A549 treated with AZD9567 at 1 μM for 4 hours (cell line): Measurements from ENCODE around the gene ISCA1. TPM values are rescaled to one million over a fixed set of nuclear protein-coding genes. Genes with fewer than 3 reads are reported as not detected.

ENCODE experiments used
- total RNA-seq: library from RNA; stranded (reverse); fragments of 200-300 nt; extraction: Qiagen RNA extraction; gene quantifications from 5 replicates; pipeline ENCODE4 v1.2.3, GENCODE V29; 2022; ENCODE audit not compliant: insufficient read depth

The ISCA1 gene
- 45.5 to 65.7 TPM (median 47.5 TPM) in 5 replicates for total RNA-seq

GRCh38 chr9:86282077-86282978 is at the start of gene ISCA1:
Gene ISCA1, minus strand, starts transcription at chr9:86282538. Its CDS starts 80 bp downstream, at chr9:86282458.

GRCh38 chr9:86259557-86259956 is 22.8 kb downstream of the ISCA1 start, which contains the start of gene C9orf153:
Gene C9orf153, minus strand, starts transcription at chr9:86259657. Its CDS starts 30,054 bp downstream, at chr9:86229603.

Other genes with a start within 250 kb of the ISCA1 start
- 103 to 120 TPM (median 109 TPM) in 5 replicates for gene GOLM1, start 183.0 kb downstream of the ISCA1 start, total RNA-seq
- gene C9orf153, start 22.9 kb downstream of the ISCA1 start, total RNA-seq, result 0.14 to 0.55 TPM (median 0.26 TPM) in 3 of 5 replicates, not detected in the others
- 8.8 to 12.8 TPM (median 11.4 TPM) in 5 replicates for gene TUT7, start 71.9 kb upstream of the ISCA1 start, total RNA-seq